SK-N-SH (cell line): ENCODE results near the gene ELMOD1. TPM values are rescaled to one million over a fixed set of nuclear protein-coding genes. Genes with fewer than 3 reads are reported as not detected.

ENCODE experiments used
- CTCF ChIA-PET: fragments of 300-600, 350-600 bp; formaldehyde crosslinking; extraction: SDS; loops from one replicate; lab custom pipeline; 2021; lab: Yijun Ruan, JAX
- POLR2A ChIA-PET: fragments of 350-600 bp; sonication (Branson Sonifier 250); formaldehyde crosslinking; extraction: SDS; loops from one replicate; lab custom pipeline; 2020; ENCODE audit warnings: antibody characterized with exemption, inconsistent platforms; lab: Yijun Ruan, JAX
- DNase-seq: peaks from one replicate; pipeline ENCODE4 v3.0.0; 2012
- H2AFZ ChIP-seq: fragments of 200-600 bp; sonication (generic); 2 replicates; pipeline ENCODE4 v1.8.1; 2016; ENCODE audit warnings: antibody characterized with exemption, mild to moderate bottlenecking, low read depth
- H3F3A ChIP-seq: fragments of 200-600 bp; sonication (generic); replicated peaks from 2 replicates; pipeline ENCODE3; 2016; ENCODE audit warnings: antibody characterized with exemption, mild to moderate bottlenecking; ENCODE audit not compliant: insufficient read depth
- H3K27ac ChIP-seq, 2 experiments: fragments of 200-500 bp in 1 of 2; fragments of 200-600 bp in 1 of 2; sonication (Bioruptor generic) in 1 of 2; sonication (generic), shearing (Covaris generic) in 1 of 2; 2 replicates each; pipeline versions ENCODE4 v1.5.1 to v1.6.1; 2014 to 2016; ENCODE audit warnings: low read depth in 2 of 2, inconsistent platforms in 1 of 2, low read length in 1 of 2, mild to moderate bottlenecking in 1 of 2, mixed read lengths in 1 of 2
- H3K27me3 ChIP-seq: fragments of 200-600 bp; sonication (generic), shearing (Covaris generic); 2 replicates; pipeline ENCODE4 v1.6.1; 2016; ENCODE audit warnings: mixed run types; ENCODE audit not compliant: insufficient read depth
- H3K36me3 ChIP-seq, 2 experiments: fragments of 200-500 bp in 1 of 2; fragments of 200-600 bp in 1 of 2; sonication (Bioruptor generic) in 1 of 2; sonication (generic) in 1 of 2; replicated peaks in 1 of 2; 2 replicates each; pipeline versions ENCODE3 to v1.5.1; 2014 to 2016; ENCODE audit warnings: low read length in 1 of 2, mild to moderate bottlenecking in 1 of 2; ENCODE audit not compliant: insufficient read depth in 2 of 2, control insufficient read depth in 1 of 2
- H3K4me1 ChIP-seq, 2 experiments: fragments of 200-500 bp in 1 of 2; fragments of 200-600 bp in 1 of 2; sonication (Bioruptor generic) in 1 of 2; sonication (generic), shearing (Covaris generic) in 1 of 2; 2 replicates each; pipeline versions ENCODE4 v1.5.1 to v1.6.1; 2014 to 2016; ENCODE audit warnings: low read depth in 1 of 2, low read length in 1 of 2, mixed run types in 1 of 2; ENCODE audit not compliant: insufficient read depth in 2 of 2, control insufficient read depth in 1 of 2
- H3K4me2 ChIP-seq: fragments of 200-600 bp; sonication (generic), shearing (Covaris generic); 2 replicates; pipeline ENCODE4 v1.6.1; 2017; ENCODE audit warnings: mixed run types
- H3K4me3 ChIP-seq, 2 experiments: fragments of 200-500 bp in 1 of 2; fragments of 200-600 bp in 1 of 2; sonication (Bioruptor generic) in 1 of 2; sonication (generic), shearing (Covaris generic) in 1 of 2; 2 replicates each; pipeline versions ENCODE4 v1.5.1 to v1.8.1; 2014 to 2016; ENCODE audit warnings: low read depth in 2 of 2, inconsistent platforms in 1 of 2, low read length in 1 of 2, mild to moderate bottlenecking in 1 of 2, mixed read lengths in 1 of 2, moderate library complexity in 1 of 2
- H3K79me2 ChIP-seq: fragments of 200-600 bp; sonication (generic); 2 replicates; pipeline ENCODE4 v1.8.1; 2017; ENCODE audit warnings: mild to moderate bottlenecking; ENCODE audit not compliant: insufficient read depth
- H3K9ac ChIP-seq: fragments of 200-600 bp; sonication (generic); 2 replicates; pipeline ENCODE4 v1.6.1; 2017; ENCODE audit warnings: mixed run types
- H3K9me2 ChIP-seq: fragments of 200-600 bp; sonication (generic); 2 replicates; pipeline ENCODE4 v1.6.1; 2017; ENCODE audit warnings: mixed run types
- H3K9me3 ChIP-seq: fragments of 200-600 bp; sonication (generic); 2 replicates; pipeline ENCODE4 v1.6.1; 2017; ENCODE audit warnings: mixed run types, mild to moderate bottlenecking, moderate library complexity
- H4K20me1 ChIP-seq: fragments of 200-600 bp; sonication (generic); 2 replicates; pipeline ENCODE4 v1.6.1; 2017; ENCODE audit warnings: mild to moderate bottlenecking, mixed run types; ENCODE audit not compliant: insufficient read depth
- CTCF ChIP-seq: fragments of 200-600 bp; sonication (generic); IDR thresholded peaks from 2 replicates; pipeline ENCODE4 v1.6.1; 2017; ENCODE audit warnings: antibody characterized with exemption, mild to moderate bottlenecking, moderate library complexity
- ELF1 ChIP-seq: IDR thresholded peaks from 2 replicates; pipeline ENCODE4 v1.4.0; 2012
- EZH2phosphoT487 ChIP-seq: fragments of 200-600 bp; sonication (generic); IDR thresholded peaks from 2 replicates; pipeline ENCODE4 v1.6.1; 2017; ENCODE audit warnings: low read depth, mixed run types, mild to moderate bottlenecking, antibody characterized with exemption, moderate library complexity, borderline replicate concordance
- FOXJ3 ChIP-seq: sonication (generic); formaldehyde crosslinking; IDR thresholded peaks from 2 replicates; pipeline ENCODE4 v1.5.1; 2020; ENCODE audit warnings: mild to moderate bottlenecking, missing genetic modification reagents
- JUND ChIP-seq: IDR thresholded peaks from 2 replicates; pipeline ENCODE4 v1.4.0; 2012
- RAD21 ChIP-seq: IDR thresholded peaks from 2 replicates; pipeline ENCODE4 v1.6.1; 2012; ENCODE audit warnings: mild to moderate bottlenecking, low read length
- RCOR1 ChIP-seq: fragments of 150-350 bp; IDR thresholded peaks from 2 replicates; pipeline ENCODE4 v1.6.1; 2017; ENCODE audit warnings: antibody characterized with exemption, low read length
- RXRA ChIP-seq: IDR thresholded peaks from 2 replicates; pipeline ENCODE4 v1.4.0; 2012; ENCODE audit warnings: low read depth, mild to moderate bottlenecking, borderline replicate concordance
- SIN3A ChIP-seq: IDR thresholded peaks from 2 replicates; pipeline ENCODE4 v1.6.1; 2012; ENCODE audit warnings: low read depth, mild to moderate bottlenecking, low read length, moderate library complexity, borderline replicate concordance
- SMC3 ChIP-seq: IDR thresholded peaks from 2 replicates; pipeline ENCODE4 v1.6.1; 2012; ENCODE audit warnings: low read depth, low read length, improper control_type of control experiment
- WGBS: methylation state at CpG from one replicate; pipeline ENCODE4 v1.1.6; 2017; ENCODE audit warnings: low lambda C conversion rate; 5-methylcytosine and 5-hydroxymethylcytosine counted together
- polyA plus RNA-seq, 3 experiments: library from polyadenylated mRNA; depleted of rRNA; stranded (reverse); fragments of >200 nt; gene quantifications; 2 replicates each; pipeline ENCODE4 v1.2.3, GENCODE V29; 2012
- TF ChIP-seq, protein P1 (sequence below): IDR thresholded peaks from 2 replicates; pipeline ENCODE4 v1.4.0; 2012; ENCODE audit warnings: low read depth, borderline replicate concordance
- TF ChIP-seq, protein P2 (sequence below): IDR thresholded peaks from 2 replicates; pipeline ENCODE4 v1.4.0; 2012; ENCODE audit warnings: low read depth
- TF ChIP-seq, protein P3 (sequence below): fragments of 150-350 bp; IDR thresholded peaks from 2 replicates; pipeline ENCODE4 v1.6.1; 2017; ENCODE audit warnings: antibody characterized with exemption, low read length, low read depth, borderline replicate concordance
- TF ChIP-seq, protein P4 (sequence below): fragments of 150-350 bp; IDR thresholded peaks from 2 replicates; pipeline ENCODE4 v1.6.1; 2016; ENCODE audit warnings: mild to moderate bottlenecking, low read depth, low read length
- TF ChIP-seq, protein P5 (sequence below): IDR thresholded peaks from 2 replicates; pipeline ENCODE4 v1.4.0; 2012; ENCODE audit warnings: low read depth, borderline replicate concordance

The ELMOD1 gene
- polyA plus RNA-seq, 1 of the 3 experiments (the other 2 are of a cell fraction): not detected

- Histone ChIP-seq H3K4me1 (peaks cover 4 to 15% of the 10 kb centered on the region in 2 experiments; a peak in 1 of 4 replicates), H2AFZ (peak overlapping the region; percentile 92), H3K27me3 (peaks cover 40% of the 10 kb centered on the region), H3K9me2 (no peaks in the 10 kb centered on the region), H3K4me2 (peak overlapping the region; percentile 99), H3F3A (no peaks in the 10 kb centered on the region), H3K36me3 (no peaks in the 10 kb centered on the region), H3K9ac (no peak overlapping the region), H4K20me1 (no peaks in the 10 kb centered on the region), H3K27ac (no peak overlapping the region), H3K9me3 (no peaks in the 10 kb centered on the region), H3K4me3 (peak overlapping the region; percentile 63 to 73), H3K79me2 (no peaks in the 10 kb centered on the region)
- ChIA-PET CTCF (interaction anchor here (0.6 to 4.3 kb wide), 5 partner anchors 15 to 307 kb away, joined by 3 to 24 read pairs (median 3); no protein-coding TSS in a partner anchor), POLR2A (no interaction called here)
- TF ChIP-seq, protein P1, sequence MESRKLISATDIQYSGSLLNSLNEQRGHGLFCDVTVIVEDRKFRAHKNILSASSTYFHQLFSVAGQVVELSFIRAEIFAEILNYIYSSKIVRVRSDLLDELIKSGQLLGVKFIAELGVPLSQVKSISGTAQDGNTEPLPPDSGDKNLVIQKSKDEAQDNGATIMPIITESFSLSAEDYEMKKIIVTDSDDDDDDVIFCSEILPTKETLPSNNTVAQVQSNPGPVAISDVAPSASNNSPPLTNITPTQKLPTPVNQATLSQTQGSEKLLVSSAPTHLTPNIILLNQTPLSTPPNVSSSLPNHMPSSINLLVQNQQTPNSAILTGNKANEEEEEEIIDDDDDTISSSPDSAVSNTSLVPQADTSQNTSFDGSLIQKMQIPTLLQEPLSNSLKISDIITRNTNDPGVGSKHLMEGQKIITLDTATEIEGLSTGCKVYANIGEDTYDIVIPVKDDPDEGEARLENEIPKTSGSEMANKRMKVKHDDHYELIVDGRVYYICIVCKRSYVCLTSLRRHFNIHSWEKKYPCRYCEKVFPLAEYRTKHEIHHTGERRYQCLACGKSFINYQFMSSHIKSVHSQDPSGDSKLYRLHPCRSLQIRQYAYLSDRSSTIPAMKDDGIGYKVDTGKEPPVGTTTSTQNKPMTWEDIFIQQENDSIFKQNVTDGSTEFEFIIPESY: no peak
- TF ChIP-seq EZH2phosphoT487: 0 out of 2 replicates have a peak, but pooled peaks have one; percentile 42
- DNase-seq: peak; percentile 68
- WGBS: 2% methylated on average over 26 of the region's 49 CpGs
Measured at GRCh38 chr11:107591378-107592230, 657 bp downstream of the ELMOD1 start.

DNA sequence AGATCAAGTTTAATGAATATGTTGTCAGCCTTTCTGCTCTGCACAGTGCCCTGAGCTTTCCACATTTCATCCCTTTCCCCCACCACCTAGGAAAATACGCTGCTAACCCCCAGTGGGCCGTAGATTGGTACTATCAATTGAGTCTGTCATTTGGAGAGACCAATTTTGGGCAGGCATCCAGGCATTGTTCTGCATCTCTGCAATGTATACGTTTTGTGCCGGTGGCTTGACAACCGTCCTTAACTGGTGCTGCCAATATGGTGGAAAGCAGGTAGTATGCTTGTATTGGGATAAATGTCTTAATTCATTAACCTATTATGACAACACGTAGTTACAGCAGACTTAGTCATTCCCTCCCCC is 1.3 kb downstream of the ELMOD1 start:
- Histone ChIP-seq H3K27ac (no peak overlapping the region), H3K4me2 (peak overlapping the region; percentile 99), H3K4me1 (peaks cover 4 to 15% of the 10 kb centered on the region in 2 experiments; a peak in 1 of 4 replicates), H3K4me3 (peak overlapping the region in 1 of 2 experiments; percentile 73; a peak in 1 of 4 replicates), H3K9me3 (no peaks in the 10 kb centered on the region), H3K27me3 (peaks cover 40% of the 10 kb centered on the region), H2AFZ (no peak overlapping the region), H3K9me2 (no peaks in the 10 kb centered on the region), H3K9ac (no peak overlapping the region), H4K20me1 (no peaks in the 10 kb centered on the region), H3K36me3 (no peaks in the 10 kb centered on the region), H3F3A (no peaks in the 10 kb centered on the region), H3K79me2 (no peaks in the 10 kb centered on the region)
- 5% methylated on average over 6 of the region's 6 CpGs for WGBS
- POLR2A ChIA-PET: no interaction called here
- DNase-seq: no peak
- TF ChIP-seq SMC3: no peak
- TF ChIP-seq, protein P1: no peak
- TF ChIP-seq RAD21: no peak
- no peak for TF ChIP-seq ELF1
- TF ChIP-seq, protein P2, sequence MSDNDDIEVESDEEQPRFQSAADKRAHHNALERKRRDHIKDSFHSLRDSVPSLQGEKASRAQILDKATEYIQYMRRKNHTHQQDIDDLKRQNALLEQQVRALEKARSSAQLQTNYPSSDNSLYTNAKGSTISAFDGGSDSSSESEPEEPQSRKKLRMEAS: no peak
- no peak for TF ChIP-seq SIN3A
- no peak for TF ChIP-seq JUND
- TF ChIP-seq CTCF: no peak
- TF ChIP-seq RXRA: no peak
- TF ChIP-seq, protein P3, sequence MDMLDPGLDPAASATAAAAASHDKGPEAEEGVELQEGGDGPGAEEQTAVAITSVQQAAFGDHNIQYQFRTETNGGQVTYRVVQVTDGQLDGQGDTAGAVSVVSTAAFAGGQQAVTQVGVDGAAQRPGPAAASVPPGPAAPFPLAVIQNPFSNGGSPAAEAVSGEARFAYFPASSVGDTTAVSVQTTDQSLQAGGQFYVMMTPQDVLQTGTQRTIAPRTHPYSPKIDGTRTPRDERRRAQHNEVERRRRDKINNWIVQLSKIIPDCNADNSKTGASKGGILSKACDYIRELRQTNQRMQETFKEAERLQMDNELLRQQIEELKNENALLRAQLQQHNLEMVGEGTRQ: no peak
- TF ChIP-seq, protein P4, sequence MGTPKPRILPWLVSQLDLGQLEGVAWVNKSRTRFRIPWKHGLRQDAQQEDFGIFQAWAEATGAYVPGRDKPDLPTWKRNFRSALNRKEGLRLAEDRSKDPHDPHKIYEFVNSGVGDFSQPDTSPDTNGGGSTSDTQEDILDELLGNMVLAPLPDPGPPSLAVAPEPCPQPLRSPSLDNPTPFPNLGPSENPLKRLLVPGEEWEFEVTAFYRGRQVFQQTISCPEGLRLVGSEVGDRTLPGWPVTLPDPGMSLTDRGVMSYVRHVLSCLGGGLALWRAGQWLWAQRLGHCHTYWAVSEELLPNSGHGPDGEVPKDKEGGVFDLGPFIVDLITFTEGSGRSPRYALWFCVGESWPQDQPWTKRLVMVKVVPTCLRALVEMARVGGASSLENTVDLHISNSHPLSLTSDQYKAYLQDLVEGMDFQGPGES: no peak
- no peak for TF ChIP-seq RCOR1
- no peak for TF ChIP-seq FOXJ3 (CRISPR knock-in tag)
- TF ChIP-seq, protein P5, sequence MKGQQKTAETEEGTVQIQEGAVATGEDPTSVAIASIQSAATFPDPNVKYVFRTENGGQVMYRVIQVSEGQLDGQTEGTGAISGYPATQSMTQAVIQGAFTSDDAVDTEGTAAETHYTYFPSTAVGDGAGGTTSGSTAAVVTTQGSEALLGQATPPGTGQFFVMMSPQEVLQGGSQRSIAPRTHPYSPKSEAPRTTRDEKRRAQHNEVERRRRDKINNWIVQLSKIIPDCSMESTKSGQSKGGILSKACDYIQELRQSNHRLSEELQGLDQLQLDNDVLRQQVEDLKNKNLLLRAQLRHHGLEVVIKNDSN: no peak
- CTCF ChIA-PET: interaction anchor here (0.6 to 4.3 kb wide), 6 partner anchors 16 to 306 kb away, joined by 3 to 24 read pairs (median 3); no protein-coding TSS in a partner anchor
